K562 (cell line): Measurements from ENCODE around the gene LGI4. TPM values are rescaled to one million over a fixed set of nuclear protein-coding genes. Genes with fewer than 3 reads are reported as not detected.

ENCODE experiments used
- ATAC-seq: fragments of 200-7000 bp; cut with Tn5 transposase; 3 replicates; pipeline ENCODE4 v1.9.1; 2020; ENCODE audit warnings: moderate library complexity
- BruUV-seq: library from RNA; stranded (reverse); fragments of 400-500 nt; replicated peaks from 2 replicates; lab custom pipeline; 2021; lab: Mats Ljungman, UMichigan
- CTCF ChIA-PET: fragments of 300-600 bp; formaldehyde crosslinking; extraction: SDS; loops from one replicate; lab custom pipeline; 2021; ENCODE audit warnings: low intra/inter-chr PET ratio; lab: Yijun Ruan, JAX
- POLR2A ChIA-PET: fragments of 300-600, 350-650 bp; sonication (Branson Sonifier 250); formaldehyde crosslinking; extraction: SDS; loops from one replicate; lab custom pipeline; 2021; ENCODE audit warnings: antibody characterized with exemption, inconsistent platforms; lab: Yijun Ruan, JAX
- DNase-seq, 4 experiments: peaks; one replicate each; pipeline versions ENCODE4 v3.0.0 to v3.0.0-alpha.2; 2011 to 2018; ENCODE audit warnings: low spot score in 3 of 4, mixed read lengths in 3 of 4; ENCODE audit errors: extremely low read depth in 1 of 4
- FAIRE-seq: peaks from 2 replicates; lab custom pipeline; 2011; peaks lifted over from hg19 to GRCh38; lab: Jason Lieb, UNC
- H2AFZ ChIP-seq: 2 replicates; pipeline ENCODE4 v1.6.0; 2011; ENCODE audit warnings: low read depth, low read length, control low read depth, inconsistent platforms
- H3K27ac ChIP-seq: fragments of 200-600 bp; 3 replicates; pipeline ENCODE4 v1.8.0; 2011; ENCODE audit warnings: low read depth, mild to moderate bottlenecking, control low read depth, inconsistent platforms, low read length, moderate library complexity, mixed read lengths; ENCODE audit errors: extremely low read depth
- H3K27me3 ChIP-seq, 2 experiments: fragments of 300-600 bp in 1 of 2; 2 replicates in 1 of 2; 3 replicates in 1 of 2; pipeline versions ENCODE4 v1.6.0 to v1.8.0; 2011; ENCODE audit warnings: inconsistent platforms in 2 of 2, low read length in 2 of 2, mild to moderate bottlenecking in 1 of 2, mixed read lengths in 1 of 2, moderate library complexity in 1 of 2; ENCODE audit not compliant: control insufficient read depth in 2 of 2, insufficient read depth in 2 of 2
- H3K36me3 ChIP-seq: fragments of 300-600 bp; 3 replicates; pipeline ENCODE4 v1.8.0; 2011; ENCODE audit warnings: mild to moderate bottlenecking, low read length, inconsistent platforms; ENCODE audit not compliant: control insufficient read depth, insufficient read depth
- H3K4me1 ChIP-seq, 2 experiments: fragments of 200-600 bp in 1 of 2; replicated peaks in 1 of 2; 2 replicates in 1 of 2; 3 replicates in 1 of 2; pipeline versions ENCODE4 v1.5.1 to v1.8.0; 2011; ENCODE audit warnings: inconsistent platforms in 2 of 2, low read length in 2 of 2, mild to moderate bottlenecking in 1 of 2, mixed read lengths in 1 of 2, moderate library complexity in 1 of 2; ENCODE audit not compliant: control insufficient read depth in 2 of 2, insufficient read depth in 2 of 2
- H3K4me2 ChIP-seq: 2 replicates; pipeline ENCODE4 v1.6.1; 2011; ENCODE audit warnings: low read length, control low read depth, inconsistent platforms, mixed read lengths; ENCODE audit not compliant: insufficient read depth
- H3K4me3 ChIP-seq: fragments of 200-600 bp; sonication (generic), shearing (Covaris generic); 2 replicates; pipeline ENCODE4 v1.5.1; 2016; ENCODE audit warnings: control low read depth, inconsistent platforms
- H3K79me2 ChIP-seq: fragments of 200-600 bp; 3 replicates; pipeline ENCODE4 v1.8.0; 2011; ENCODE audit warnings: low read length, inconsistent platforms; ENCODE audit not compliant: control insufficient read depth, insufficient read depth
- H3K9ac ChIP-seq, 2 experiments: 2 replicates each; pipeline versions ENCODE4 v1.6.0 to v1.6.1; 2011; ENCODE audit warnings: low read depth in 2 of 2, low read length in 2 of 2, control low read depth in 1 of 2, inconsistent platforms in 1 of 2, mild to moderate bottlenecking in 1 of 2, mixed read lengths in 1 of 2; ENCODE audit not compliant: insufficient read depth in 1 of 2
- H3K9me1 ChIP-seq: one replicate; pipeline ENCODE4 v1.6.0; 2011; ENCODE audit warnings: inconsistent platforms, mild to moderate bottlenecking, low read length, moderate library complexity; ENCODE audit not compliant: control insufficient read depth, insufficient read depth
- H3K9me3 ChIP-seq: replicated peaks from 2 replicates; pipeline ENCODE4 v1.5.1; 2011; ENCODE audit warnings: low read depth, low read length, inconsistent platforms; ENCODE audit not compliant: control insufficient read depth, insufficient read depth
- H4K20me1 ChIP-seq: replicated peaks from 2 replicates; pipeline ENCODE4 v1.6.1; 2011; ENCODE audit warnings: low read length, inconsistent platforms, mixed read lengths; ENCODE audit not compliant: control insufficient read depth, insufficient read depth
- CBX1 ChIP-seq: sonication (generic); IDR thresholded peaks from 2 replicates; pipeline ENCODE4 v1.6.1; 2016; ENCODE audit warnings: antibody characterized with exemption, low read depth, mild to moderate bottlenecking
- ERF ChIP-seq: fragments of 450-650 bp; formaldehyde crosslinking; IDR thresholded peaks from 2 replicates; pipeline ENCODE4 v1.4.0; 2020; ENCODE audit warnings: mild to moderate bottlenecking, mixed read lengths
- HBP1 ChIP-seq: fragments of 450-650 bp; formaldehyde crosslinking; IDR thresholded peaks from 2 replicates; pipeline ENCODE4 v1.4.0; 2022; ENCODE audit warnings: missing genetic modification characterization
- HDAC8 ChIP-seq: fragments of 450-650 bp; IDR thresholded peaks from 2 replicates; pipeline ENCODE4 v1.6.1; 2016; ENCODE audit warnings: mild to moderate bottlenecking, missing genetic modification characterization, moderate library complexity, missing compliant biosample characterization
- KLF6 ChIP-seq: fragments of 250-450 bp; sonication (Bioruptor Pico); IDR thresholded peaks from 2 replicates; pipeline ENCODE4 v1.4.0; 2020; ENCODE audit warnings: mild to moderate bottlenecking, moderate library complexity, borderline replicate concordance
- MAFF ChIP-seq: IDR thresholded peaks from 2 replicates; pipeline ENCODE4 v1.6.1; 2012; ENCODE audit warnings: low read length, improper control_type of control experiment
- MED1 ChIP-seq: sonication (generic); formaldehyde crosslinking; IDR thresholded peaks from 2 replicates; pipeline ENCODE4 v1.8.1; 2023; ENCODE audit warnings: missing genetic modification reagents, borderline replicate concordance
- NCOR1 ChIP-seq: fragments of 450-650 bp; IDR thresholded peaks from 2 replicates; pipeline ENCODE4 v1.6.1; 2016; ENCODE audit warnings: mild to moderate bottlenecking, moderate library complexity
- POLR2B ChIP-seq: fragments of 450-650 bp; IDR thresholded peaks from 2 replicates; pipeline ENCODE4 v1.6.1; 2018; ENCODE audit warnings: low read depth; ENCODE audit not compliant: partially characterized antibody
- PTBP1 ChIP-seq: fragments of 200-400 bp; formaldehyde crosslinking; IDR thresholded peaks from 2 replicates; pipeline ENCODE4 v1.6.1; 2017; ENCODE audit warnings: low read depth, low read length
- SMARCA4 ChIP-seq: fragments of 450-650 bp; IDR thresholded peaks from 2 replicates; pipeline ENCODE4 v1.6.1; 2016
- SRSF9 ChIP-seq: fragments of 200-400 bp; formaldehyde crosslinking; IDR thresholded peaks from 2 replicates; pipeline ENCODE4 v1.6.1; 2017; ENCODE audit warnings: low read depth, low read length, borderline replicate concordance
- UBTF ChIP-seq, 2 experiments: IDR thresholded peaks; 2 replicates each; pipeline ENCODE4 v1.6.1; 2012; ENCODE audit warnings: improper control_type of control experiment in 2 of 2, low read depth in 2 of 2, low read length in 2 of 2, borderline replicate concordance in 1 of 2
- ZNF184 ChIP-seq: sonication (generic); formaldehyde crosslinking; IDR thresholded peaks from 2 replicates; pipeline ENCODE4 v1.5.0; 2020; ENCODE audit warnings: missing genetic modification reagents
- ZNF511 ChIP-seq: sonication (generic); formaldehyde crosslinking; IDR thresholded peaks from 2 replicates; pipeline ENCODE4 v1.8.0; 2022; ENCODE audit warnings: mild to moderate bottlenecking, missing genetic modification reagents
- ZNF766 ChIP-seq: fragments of 200-800 bp; sonication (Bioruptor generic); conservative IDR thresholded peaks from 2 replicates; pipeline ENCODE4 v1.6.1; 2016; ENCODE audit warnings: missing genetic modification characterization, missing compliant biosample characterization
- WGBS: fragments of 100-300 bp; shearing (Covaris generic); methylation state at CpG from one replicate; pipeline ENCODE4 v1.1.6; 2016; ENCODE audit warnings: low coverage, mixed read lengths; ENCODE audit not compliant: insufficient coverage; ENCODE audit errors: missing lambda C conversion rate; 5-methylcytosine and 5-hydroxymethylcytosine counted together
- in situ Hi-C: fragments of 300-500 bp; cut with MboI; formaldehyde crosslinking; loops from 4 replicates; pipeline ENCODE4 v1.15.0; 2018; ENCODE audit warnings: inconsistent platforms, mixed read lengths
- intact Hi-C: fragments of 100-400 bp; cut with micrococcal nuclease; formaldehyde crosslinking; loops from 2 replicates; pipeline ENCODE4 v1.14.2; 2022
- polyA plus RNA-seq, 8 experiments: library from polyadenylated mRNA; depleted of rRNA in 4 of 8; stranded (reverse) in 5 of 8; unstranded in 3 of 8; fragments of >200 nt; fragmentation: Nextera tagmentation in 2 of 8; fragmentation: Illumina TruSeq in 1 of 8; extraction: Ambion mirVana in 2 of 8; extraction: Trizol in 1 of 8; gene quantifications; 2 replicates each; pipeline versions ENCODE4 v1.2.1 to v1.2.3, GENCODE V29; 2011 to 2014; ENCODE audit warnings: inconsistent platforms in 1 of 8, missing spikeins in 1 of 8
- total RNA-seq, 7 experiments: library from RNA; depleted of rRNA in 6 of 7; stranded (reverse); fragments of >200 nt in 6 of 7; fragmentation: Illumina TruSeq in 2 of 7; extraction: Trizol in 2 of 7; gene quantifications; 2 replicates each; pipeline versions ENCODE4 v1.2.1 to v1.2.3, GENCODE V29; 2011 to 2021; ENCODE audit warnings: low replicate concordance in 1 of 7

Gene LGI4
- total and polyA plus RNA-seq, 9 of the 15 experiments (the other 6 are each of a cell fraction or from before 2014, with no cell fraction given): 0.14 to 0.30 (median 0.24) TPM; not detected in 4

GRCh38 chr19:35166100-35167063 is 31.5 kb upstream of the LGI4 start:
- ChIA-PET POLR2A (interaction anchor here (0.5 to 1.1 kb wide), 3 partner anchors 9 to 963 kb away, joined by 3 read pairs; no protein-coding TSS in a partner anchor), CTCF (no interaction called here)
- Histone ChIP-seq H3K27ac (peak overlapping the region; percentile 77), H3K79me2 (peaks cover 37% of the 10 kb centered on the region), H3K9me1 (no peaks in the 10 kb centered on the region), H4K20me1 (no peaks in the 10 kb centered on the region), H3K9me3 (no peaks in the 10 kb centered on the region), H3K27me3 (no peaks in the 10 kb centered on the region; a peak in 1 of 5 replicates), H3K4me1 (peaks cover 55 to 65% of the 10 kb centered on the region in 2 experiments), H2AFZ (peak overlapping the region; percentile 6; the same call in 1 of the 2 replicates), H3K9ac (peak overlapping the region; percentile 58 to 59; a peak in 3 of 4 replicates), H3K4me3 (no peak overlapping the region), H3K4me2 (peak overlapping the region; percentile 64), H3K36me3 (peaks cover 96% of the 10 kb centered on the region)
- peak; percentile 100 for FAIRE-seq
- 7% methylated on average over 7 of the region's 7 CpGs for WGBS
- peak; percentile 59 to 97 (median 76) for DNase-seq
- peak; percentile 87 for ATAC-seq
- no TSS peak for BruUV-seq
- in situ Hi-C loops (no loop called here), intact Hi-C loops (loop anchor here (5.0 kb wide), 2 partner anchors 41 to 81 kb away; partner anchors contain the start of gene LSR)
- peak; percentile 77 for TF ChIP-seq SMARCA4
- no peak for TF ChIP-seq ERF (CRISPR knock-in tag)
- TF ChIP-seq KLF6: 0 out of 2 replicates have a peak, but pooled peaks have one; percentile 20
- TF ChIP-seq MED1 (CRISPR knock-in tag): no peak
- 0 out of 2 replicates have a peak, but pooled peaks have one; percentile 0 for TF ChIP-seq MAFF
- TF ChIP-seq CBX1: no peak
- TF ChIP-seq SRSF9: no peak
- TF ChIP-seq NCOR1: peak; percentile 84
- no peak for TF ChIP-seq POLR2B
- no peak for TF ChIP-seq ZNF766 (CRISPR knock-in tag)
- TF ChIP-seq HBP1 (CRISPR knock-in tag): no peak
- no peak for TF ChIP-seq ZNF511 (CRISPR knock-in tag)
- no peak for TF ChIP-seq PTBP1
- no peak for TF ChIP-seq UBTF (IDR thresholded peaks at IDR 0.05; ENCODE audit: borderline replicate concordance in 1 of 2, low read depth in 2 of 2, low read length in 2 of 2)
- TF ChIP-seq ZNF184 (CRISPR knock-in tag): no peak
- TF ChIP-seq HDAC8 (tag): no peak
